T-helper 1 cell treated with Interleukin-12 subunit alpha and Interleukin-12 subunit beta and Interleukin-4 antibody, amounts not matched to agents 30 μg/mL and 1 μg/mL, for 36 hours (primary cell): ENCODE measurements around the gene RBM25.

Experiments used
- H3K27ac Mint-ChIP-seq: one replicate; pipeline ENCODE4 v1.8.0; 2021; ENCODE audit warnings: mild to moderate bottlenecking, mixed read lengths
- H3K27me3 Mint-ChIP-seq: one replicate; pipeline ENCODE4 v1.8.0; 2021; ENCODE audit warnings: low read depth, mixed read lengths
- H3K36me3 Mint-ChIP-seq: one replicate; pipeline ENCODE4 v1.8.0; 2021; ENCODE audit warnings: low read depth, mixed read lengths
- H3K4me1 Mint-ChIP-seq: one replicate; pipeline ENCODE4 v1.8.0; 2021; ENCODE audit warnings: low read depth, mixed read lengths
- H3K4me3 Mint-ChIP-seq: one replicate; pipeline ENCODE4 v1.8.0; 2021; ENCODE audit warnings: mild to moderate bottlenecking, moderate library complexity, mixed read lengths
- H3K9me3 Mint-ChIP-seq: one replicate; pipeline ENCODE4 v1.8.0; 2021; ENCODE audit warnings: mixed read lengths

The RBM25 gene

GRCh38 chr14:73055251-73055650 is 3.1 kb upstream of the RBM25 start:
- Mint-ChIP-seq H3K4me1 (peaks cover 8% of the 10 kb centered on the region), H3K27me3 (peaks cover 3% of the 10 kb centered on the region), H3K27ac (no peak overlapping the region), H3K36me3 (peaks cover 6% of the 10 kb centered on the region), H3K9me3 (no peaks in the 10 kb centered on the region), H3K4me3 (no peak overlapping the region)

GRCh38 chr14:73057944-73058223 is 450 bp upstream of the RBM25 start:
- no peak overlapping the region for H3K27ac Mint-ChIP-seq
- H3K4me1 Mint-ChIP-seq = peaks cover 18% of the 10 kb centered on the region
- H3K36me3 Mint-ChIP-seq = peaks cover 6% of the 10 kb centered on the region
- peaks cover 3% of the 10 kb centered on the region for H3K27me3 Mint-ChIP-seq
- H3K9me3 Mint-ChIP-seq = no peaks in the 10 kb centered on the region
- H3K4me3 Mint-ChIP-seq = no peak overlapping the region

- peaks cover 3% of the 10 kb centered on the region for H3K27me3 Mint-ChIP-seq
- H3K4me3 Mint-ChIP-seq = no peak overlapping the region
- H3K36me3 Mint-ChIP-seq = peaks cover 11% of the 10 kb centered on the region
- H3K9me3 Mint-ChIP-seq = no peaks in the 10 kb centered on the region
- H3K27ac Mint-ChIP-seq = no peak overlapping the region
- peaks cover 23% of the 10 kb centered on the region for H3K4me1 Mint-ChIP-seq
Measured at GRCh38 chr14:73058922-73059673, 764 bp downstream of the RBM25 start.

GRCh38 chr14:73069585-73069984 is 11.3 kb downstream of the RBM25 start:
- peaks cover 13% of the 10 kb centered on the region for H3K4me1 Mint-ChIP-seq
- H3K36me3 Mint-ChIP-seq = peaks cover 20% of the 10 kb centered on the region
- no peak overlapping the region for H3K4me3 Mint-ChIP-seq
- H3K27ac Mint-ChIP-seq = no peak overlapping the region
- H3K27me3 Mint-ChIP-seq = no peaks in the 10 kb centered on the region
- H3K9me3 Mint-ChIP-seq = no peaks in the 10 kb centered on the region

DNA sequence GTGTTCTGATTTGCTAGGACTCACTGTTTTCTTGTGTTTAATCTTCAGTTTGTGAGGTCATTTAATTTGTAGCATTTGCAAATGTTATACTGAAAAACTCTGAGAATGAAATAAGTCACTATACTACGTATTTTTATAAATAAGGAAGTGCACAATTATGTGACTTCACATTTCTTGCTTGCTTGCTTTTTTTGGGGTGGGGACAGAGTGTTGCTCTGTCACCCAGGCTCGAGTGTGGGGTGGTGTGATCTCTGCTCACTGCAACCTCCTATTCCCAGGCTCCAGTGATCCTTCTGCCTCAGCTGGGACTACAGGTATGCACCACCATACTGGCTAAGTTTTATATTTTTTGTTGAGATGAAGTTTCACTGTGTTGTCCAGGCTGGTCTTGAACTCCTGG is 32.7 kb downstream of the RBM25 start:
- Mint-ChIP-seq H3K27me3 (no peaks in the 10 kb centered on the region), H3K36me3 (peaks cover 34% of the 10 kb centered on the region), H3K4me1 (peaks cover 3% of the 10 kb centered on the region), H3K27ac (no peak overlapping the region), H3K4me3 (no peak overlapping the region), H3K9me3 (no peaks in the 10 kb centered on the region)

DNA sequence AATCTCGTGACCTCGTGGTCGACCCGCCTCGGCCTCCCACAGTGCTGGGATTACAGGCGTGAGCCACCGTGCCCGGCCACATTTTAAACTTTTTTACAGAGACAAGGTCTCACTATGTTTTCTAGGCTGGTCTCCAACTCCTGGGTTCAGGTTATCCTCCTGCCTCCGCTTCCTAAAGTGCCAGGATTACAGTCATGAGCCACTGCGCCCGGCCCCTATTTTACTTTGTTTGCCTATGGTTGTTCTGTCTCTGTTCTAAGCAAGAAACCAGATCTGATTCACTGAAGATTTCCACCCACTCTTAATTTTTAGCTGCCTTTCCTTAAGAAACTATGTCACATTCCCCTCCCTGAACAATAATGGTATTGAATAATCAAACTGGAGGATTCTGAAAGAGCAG is 39.1 kb downstream of the RBM25 start:
- H3K27me3 Mint-ChIP-seq = no peaks in the 10 kb centered on the region

DNA sequence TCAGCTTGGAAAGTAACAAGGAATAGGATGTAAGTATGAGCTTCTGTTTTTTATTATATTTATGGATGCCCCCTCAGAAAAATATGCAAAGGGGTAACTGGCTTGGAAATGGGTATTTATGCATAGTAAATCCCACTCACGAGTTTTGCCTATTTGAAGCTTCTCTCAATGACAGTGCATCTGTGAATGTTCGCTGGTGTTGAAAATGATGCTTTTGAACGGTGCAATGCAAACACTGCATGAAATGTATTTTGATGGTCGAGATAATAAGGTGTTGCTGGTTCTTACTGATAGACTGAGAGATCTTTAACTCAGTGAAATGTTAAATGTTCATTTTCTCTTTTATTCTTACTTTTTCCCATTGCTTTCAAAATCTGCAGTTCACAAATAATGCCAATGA is 42.0 kb downstream of the RBM25 start:
- Mint-ChIP-seq H3K36me3 (peaks cover 42% of the 10 kb centered on the region), H3K27ac (no peak overlapping the region)

More for the DNA sequence above, 39.1 kb downstream of the RBM25 start:
- Mint-ChIP-seq H3K36me3 (peaks cover 33% of the 10 kb centered on the region), H3K4me1 (peaks cover 10% of the 10 kb centered on the region), H3K27ac (no peak overlapping the region), H3K9me3 (no peaks in the 10 kb centered on the region), H3K4me3 (no peak overlapping the region)

GRCh38 chr14:73102806-73103497 is 44.6 kb downstream of the RBM25 start:
- Mint-ChIP-seq H3K27ac (peak overlapping the region; percentile 35), H3K27me3 (no peaks in the 10 kb centered on the region), H3K4me3 (no peak overlapping the region), H3K9me3 (no peaks in the 10 kb centered on the region), H3K4me1 (peaks cover 2% of the 10 kb centered on the region), H3K36me3 (peaks cover 39% of the 10 kb centered on the region)

More for the DNA sequence above, 42.0 kb downstream of the RBM25 start:
- Mint-ChIP-seq H3K4me3 (no peak overlapping the region), H3K9me3 (no peaks in the 10 kb centered on the region), H3K27me3 (no peaks in the 10 kb centered on the region), H3K4me1 (peaks cover 10% of the 10 kb centered on the region)

- Mint-ChIP-seq H3K9me3 (no peaks in the 10 kb centered on the region), H3K27me3 (no peaks in the 10 kb centered on the region), H3K27ac (no peak overlapping the region), H3K4me3 (no peak overlapping the region), H3K4me1 (peaks cover 2% of the 10 kb centered on the region), H3K36me3 (peaks cover 40% of the 10 kb centered on the region)
Measured at GRCh38 chr14:73105050-73105449, 46.7 kb downstream of the RBM25 start.

DNA sequence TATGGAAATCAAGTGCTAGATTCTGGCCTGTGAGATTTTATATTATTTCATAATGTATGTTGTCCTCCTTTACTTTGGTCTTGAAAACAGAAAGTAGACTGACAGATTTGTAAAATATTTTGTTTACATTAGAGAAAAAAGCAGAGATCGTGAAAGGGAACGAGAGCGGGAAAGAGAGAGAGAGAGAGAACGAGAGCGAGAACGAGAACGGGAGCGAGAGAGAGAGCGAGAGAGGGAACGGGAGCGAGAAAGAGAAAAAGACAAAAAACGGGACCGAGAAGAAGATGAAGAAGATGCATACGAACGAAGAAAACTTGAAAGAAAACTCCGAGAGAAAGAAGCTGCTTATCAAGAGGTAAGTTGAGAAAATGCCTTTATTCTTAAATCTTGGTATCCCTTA is 47.4 kb downstream of the RBM25 start:
- Mint-ChIP-seq H3K36me3 (peaks cover 36% of the 10 kb centered on the region), H3K4me1 (peaks cover 2% of the 10 kb centered on the region), H3K27ac (no peak overlapping the region), H3K9me3 (no peaks in the 10 kb centered on the region), H3K4me3 (no peak overlapping the region), H3K27me3 (no peaks in the 10 kb centered on the region)

- no peak overlapping the region for H3K4me3 Mint-ChIP-seq
- H3K36me3 Mint-ChIP-seq = peaks cover 32% of the 10 kb centered on the region
- H3K9me3 Mint-ChIP-seq = no peaks in the 10 kb centered on the region
Measured at GRCh38 chr14:73116079-73116665, 57.8 kb downstream of the RBM25 start.

GRCh38 chr14:73124180-73124894 is 66.0 kb downstream of the RBM25 start:
- Mint-ChIP-seq H3K36me3 (peaks cover 40% of the 10 kb centered on the region), H3K27ac (no peak overlapping the region), H3K9me3 (no peaks in the 10 kb centered on the region), H3K4me3 (no peak overlapping the region), H3K27me3 (no peaks in the 10 kb centered on the region), H3K4me1 (no peaks in the 10 kb centered on the region)

More at GRCh38 chr14:73116079-73116665, 57.8 kb downstream of the RBM25 start:
- H3K27ac Mint-ChIP-seq = peak overlapping the region; percentile 32
- no peaks in the 10 kb centered on the region for H3K27me3 Mint-ChIP-seq
- H3K4me1 Mint-ChIP-seq = peaks cover 2% of the 10 kb centered on the region

GRCh38 chr14:73125169-73125588 is 66.8 kb downstream of the RBM25 start:
- H3K9me3 Mint-ChIP-seq = no peaks in the 10 kb centered on the region
- no peak overlapping the region for H3K4me3 Mint-ChIP-seq

DNA sequence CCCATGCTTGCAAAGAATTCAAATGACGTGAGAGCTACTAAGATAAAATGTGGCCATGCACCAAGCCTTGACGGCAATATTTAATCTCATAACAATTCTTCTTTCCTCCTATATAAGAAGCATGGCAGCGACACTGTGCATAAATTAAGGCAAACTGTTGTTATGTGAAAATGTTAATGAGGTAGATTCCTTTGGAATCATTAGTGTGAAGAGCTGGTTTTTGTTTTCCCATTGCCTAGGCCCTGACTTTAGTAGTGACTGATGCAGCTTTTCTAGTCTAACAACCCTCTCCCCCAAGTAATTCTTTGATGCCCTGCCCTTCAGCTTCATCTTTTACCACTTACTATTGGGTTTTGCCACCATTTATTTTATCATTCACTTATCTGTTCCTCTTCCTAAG is 67.4 kb downstream of the RBM25 start:
- Mint-ChIP-seq H3K4me3 (no peak overlapping the region), H3K36me3 (peaks cover 36% of the 10 kb centered on the region), H3K27ac (no peak overlapping the region), H3K27me3 (no peaks in the 10 kb centered on the region), H3K4me1 (no peaks in the 10 kb centered on the region), H3K9me3 (no peaks in the 10 kb centered on the region)

More at GRCh38 chr14:73125169-73125588, 66.8 kb downstream of the RBM25 start:
- H3K36me3 Mint-ChIP-seq = peaks cover 36% of the 10 kb centered on the region
- H3K27me3 Mint-ChIP-seq = no peaks in the 10 kb centered on the region
- H3K4me1 Mint-ChIP-seq = no peaks in the 10 kb centered on the region
- no peak overlapping the region for H3K27ac Mint-ChIP-seq
